Ishikawa (cell line): Measurements from ENCODE around the gene PPP6R3.

Source experiments
- CEBPB ChIP-seq: IDR thresholded peaks from 2 replicates; pipeline ENCODE4 v1.6.1; 2012
- CREB1 ChIP-seq: IDR thresholded peaks from 2 replicates; pipeline ENCODE4 v1.6.1; 2012; ENCODE audit warnings: low read depth
- EP300 ChIP-seq: IDR thresholded peaks from 2 replicates; pipeline ENCODE4 v1.6.1; 2012; ENCODE audit warnings: borderline replicate concordance
- MAX ChIP-seq: IDR thresholded peaks from 2 replicates; pipeline ENCODE4 v1.6.1; 2012
- NFIC ChIP-seq: IDR thresholded peaks from 2 replicates; pipeline ENCODE4 v1.6.1; 2012
- REST ChIP-seq: IDR thresholded peaks from 2 replicates; pipeline ENCODE4 v1.6.1; 2012; ENCODE audit warnings: low read depth, mild to moderate bottlenecking
- TEAD4 ChIP-seq: IDR thresholded peaks from 2 replicates; pipeline ENCODE4 v1.6.1; 2012

DNA sequence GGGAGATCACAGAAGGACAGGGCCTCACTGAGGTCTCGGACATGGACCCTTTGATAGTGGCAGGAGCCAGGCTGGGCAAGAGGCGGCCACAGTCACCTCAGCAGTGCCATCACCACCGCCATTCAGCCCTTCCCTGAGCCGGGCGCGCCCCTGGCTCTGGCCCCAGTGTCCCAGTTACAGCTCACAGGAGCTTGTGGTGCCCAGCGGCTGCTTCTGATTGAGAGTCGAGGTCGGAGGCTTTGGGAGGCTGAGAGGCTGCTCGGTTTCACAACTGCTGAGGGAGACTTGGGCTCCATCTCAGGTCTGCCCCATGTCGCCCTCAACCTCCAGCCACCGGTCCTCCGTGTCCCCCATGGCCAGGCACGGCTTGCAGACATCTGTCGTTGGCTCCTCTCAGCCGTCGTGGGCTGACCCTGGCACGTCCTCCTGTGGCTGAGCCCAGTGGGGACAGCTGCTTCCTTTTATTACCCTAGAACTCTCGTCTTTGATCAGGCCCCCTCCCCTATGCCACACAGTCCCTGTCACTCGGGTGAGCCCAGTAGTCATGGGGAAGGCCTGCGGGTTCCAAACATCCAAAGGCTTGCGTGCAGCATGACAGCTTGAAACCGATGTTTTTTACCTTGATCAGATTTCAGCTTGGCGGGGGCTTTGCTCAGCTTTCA, 28.4 kb upstream of the PPP6R3 start:
- TF ChIP-seq EP300, result no peak
- no peak for TF ChIP-seq REST
- no peak for TF ChIP-seq NFIC
- TF ChIP-seq CEBPB, result no peak
- TF ChIP-seq MAX, result no peak
- TF ChIP-seq CREB1, result no peak
- TF ChIP-seq TEAD4, result no peak
